ENCODE results near the gene CD160. TPM values are rescaled to one million over a fixed set of nuclear protein-coding genes. Genes with fewer than 3 reads are reported as not detected.

Gene CD160
- total RNA-seq, 1 donor from 2014 or later = not detected

DNA sequence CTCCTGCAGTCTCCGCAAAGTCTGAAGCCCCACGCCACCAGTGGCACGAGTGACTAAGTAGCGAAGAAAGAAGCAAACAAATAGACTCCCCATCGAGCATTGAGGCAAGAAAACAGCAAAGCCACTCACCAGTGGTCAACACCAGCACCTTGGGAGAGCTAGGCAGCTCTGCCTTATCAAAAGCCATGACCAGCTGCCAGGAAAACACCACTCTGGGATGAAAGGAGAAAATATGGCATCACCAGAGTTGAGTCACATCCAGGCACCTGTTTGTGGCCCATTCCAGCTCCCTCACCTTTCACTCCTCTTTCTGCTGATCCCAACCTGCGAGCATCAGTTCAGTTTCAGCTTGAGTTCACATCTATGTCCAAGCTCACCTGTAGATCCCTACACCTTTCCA lies 29.4 kb upstream of the CD160 start:
- H3K27ac Mint-ChIP-seq (ENCODE audit: unreplicated experiment) = no peak overlapping the region
- peaks cover 11% of the 10 kb centered on the region for H3K4me1 Mint-ChIP-seq (ENCODE audit: unreplicated experiment)
- TF ChIP-seq CTCF (IDR thresholded peaks at IDR 0.05) = no peak
- DNase-seq (ENCODE audit: extremely low spot score, unreplicated experiment) = no peak
- no peaks in the 10 kb centered on the region for H3K27me3 Mint-ChIP-seq (ENCODE audit: unreplicated experiment)
- no peaks in the 10 kb centered on the region for H3K9me3 Mint-ChIP-seq (ENCODE audit: unreplicated experiment)
- H3K4me3 Mint-ChIP-seq (ENCODE audit: unreplicated experiment) = no peak overlapping the region
- H3K36me3 Mint-ChIP-seq (ENCODE audit: unreplicated experiment) = no peaks in the 10 kb centered on the region

GRCh38 chr1:145690587-145691558 lies 28.4 kb upstream of the CD160 start:
- H3K27ac Mint-ChIP-seq (ENCODE audit: unreplicated experiment) = no peak overlapping the region
- no peak for DNase-seq (ENCODE audit: extremely low spot score, unreplicated experiment)
- no peak overlapping the region for H3K4me3 Mint-ChIP-seq (ENCODE audit: unreplicated experiment)
- no peak for TF ChIP-seq CTCF (IDR thresholded peaks at IDR 0.05)
- no peaks in the 10 kb centered on the region for H3K27me3 Mint-ChIP-seq (ENCODE audit: unreplicated experiment)
- no peaks in the 10 kb centered on the region for H3K9me3 Mint-ChIP-seq (ENCODE audit: unreplicated experiment)
- peaks cover 11% of the 10 kb centered on the region for H3K4me1 Mint-ChIP-seq (ENCODE audit: unreplicated experiment)
- H3K36me3 Mint-ChIP-seq (ENCODE audit: unreplicated experiment) = no peaks in the 10 kb centered on the region

GRCh38 chr1:145692785-145693443 lies 26.4 kb upstream of the CD160 start:
- no peak for TF ChIP-seq CTCF (IDR thresholded peaks at IDR 0.05)
- Mint-ChIP-seq H3K4me3 (ENCODE audit: unreplicated experiment) (no peak overlapping the region), H3K4me1 (ENCODE audit: unreplicated experiment) (peaks cover 11% of the 10 kb centered on the region), H3K27me3 (ENCODE audit: unreplicated experiment) (no peaks in the 10 kb centered on the region), H3K36me3 (ENCODE audit: unreplicated experiment) (no peaks in the 10 kb centered on the region), H3K9me3 (ENCODE audit: unreplicated experiment) (no peaks in the 10 kb centered on the region), H3K27ac (ENCODE audit: unreplicated experiment) (no peak overlapping the region)
- no peak for DNase-seq (ENCODE audit: extremely low spot score, unreplicated experiment)

GRCh38 chr1:145695821-145696629 lies 23.3 kb upstream of the CD160 start:
- Mint-ChIP-seq H3K36me3 (ENCODE audit: unreplicated experiment) (no peaks in the 10 kb centered on the region), H3K4me1 (ENCODE audit: unreplicated experiment) (peaks cover under 1% of the 10 kb centered on the region), H3K27ac (ENCODE audit: unreplicated experiment) (no peak overlapping the region), H3K27me3 (ENCODE audit: unreplicated experiment) (peaks cover 4% of the 10 kb centered on the region), H3K4me3 (ENCODE audit: unreplicated experiment) (no peak overlapping the region), H3K9me3 (ENCODE audit: unreplicated experiment) (no peaks in the 10 kb centered on the region)
- no peak for DNase-seq (ENCODE audit: extremely low spot score, unreplicated experiment)
- TF ChIP-seq CTCF (IDR thresholded peaks at IDR 0.05) = no peak

All from osteocyte (in vitro differentiated cells).